ENCODE data around the gene VAV2. TPM values are rescaled to one million over a fixed set of nuclear protein-coding genes. Genes with fewer than 3 reads are reported as not detected.

The VAV2 gene, protein sequence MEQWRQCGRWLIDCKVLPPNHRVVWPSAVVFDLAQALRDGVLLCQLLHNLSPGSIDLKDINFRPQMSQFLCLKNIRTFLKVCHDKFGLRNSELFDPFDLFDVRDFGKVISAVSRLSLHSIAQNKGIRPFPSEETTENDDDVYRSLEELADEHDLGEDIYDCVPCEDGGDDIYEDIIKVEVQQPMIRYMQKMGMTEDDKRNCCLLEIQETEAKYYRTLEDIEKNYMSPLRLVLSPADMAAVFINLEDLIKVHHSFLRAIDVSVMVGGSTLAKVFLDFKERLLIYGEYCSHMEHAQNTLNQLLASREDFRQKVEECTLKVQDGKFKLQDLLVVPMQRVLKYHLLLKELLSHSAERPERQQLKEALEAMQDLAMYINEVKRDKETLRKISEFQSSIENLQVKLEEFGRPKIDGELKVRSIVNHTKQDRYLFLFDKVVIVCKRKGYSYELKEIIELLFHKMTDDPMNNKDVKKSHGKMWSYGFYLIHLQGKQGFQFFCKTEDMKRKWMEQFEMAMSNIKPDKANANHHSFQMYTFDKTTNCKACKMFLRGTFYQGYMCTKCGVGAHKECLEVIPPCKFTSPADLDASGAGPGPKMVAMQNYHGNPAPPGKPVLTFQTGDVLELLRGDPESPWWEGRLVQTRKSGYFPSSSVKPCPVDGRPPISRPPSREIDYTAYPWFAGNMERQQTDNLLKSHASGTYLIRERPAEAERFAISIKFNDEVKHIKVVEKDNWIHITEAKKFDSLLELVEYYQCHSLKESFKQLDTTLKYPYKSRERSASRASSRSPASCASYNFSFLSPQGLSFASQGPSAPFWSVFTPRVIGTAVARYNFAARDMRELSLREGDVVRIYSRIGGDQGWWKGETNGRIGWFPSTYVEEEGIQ
- total RNA-seq: 15.0 and 16.2 TPM in 2 replicates

DNA sequence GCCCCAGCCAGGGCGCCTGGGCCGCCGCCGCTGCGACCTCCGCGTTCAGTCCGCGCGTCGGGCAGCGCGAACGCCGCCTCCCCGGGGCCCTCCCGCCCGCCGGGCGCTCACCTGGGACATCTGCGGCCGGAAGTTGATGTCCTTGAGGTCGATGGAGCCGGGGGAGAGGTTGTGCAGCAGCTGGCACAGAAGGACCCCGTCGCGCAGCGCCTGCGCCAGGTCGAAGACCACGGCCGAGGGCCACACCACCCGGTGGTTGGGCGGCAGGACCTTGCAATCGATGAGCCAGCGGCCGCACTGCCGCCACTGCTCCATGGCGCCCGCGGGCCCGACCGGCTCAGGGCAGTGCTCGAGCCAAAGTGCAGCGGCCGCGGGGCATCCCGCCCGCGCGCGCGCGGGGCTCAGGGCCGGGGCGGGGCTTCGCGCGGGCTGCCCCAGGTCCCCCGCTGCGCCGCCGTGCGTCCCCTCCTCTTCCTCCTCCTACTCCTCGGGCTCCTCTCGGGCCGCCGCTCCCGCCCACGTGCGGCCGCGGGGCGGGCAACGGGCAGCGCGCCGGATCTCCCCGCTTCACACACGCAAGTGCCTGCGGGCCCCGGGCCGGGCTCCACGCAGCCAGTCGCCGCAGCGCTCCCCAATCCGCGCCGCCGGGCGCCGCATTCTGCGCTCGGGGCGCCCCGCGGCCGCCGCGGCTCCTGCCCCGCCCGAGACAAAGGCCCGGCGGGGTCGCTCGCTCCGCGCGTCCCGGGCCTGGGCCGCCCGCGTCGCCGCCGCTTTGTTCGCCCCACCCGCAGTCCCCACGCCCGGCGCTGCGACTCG is at the start of gene VAV2:
VAV2 (minus strand) TSS at position 361 of the 816 bp plus-strand sequence; CDS start at position 315, 46 bp downstream.

DNA sequence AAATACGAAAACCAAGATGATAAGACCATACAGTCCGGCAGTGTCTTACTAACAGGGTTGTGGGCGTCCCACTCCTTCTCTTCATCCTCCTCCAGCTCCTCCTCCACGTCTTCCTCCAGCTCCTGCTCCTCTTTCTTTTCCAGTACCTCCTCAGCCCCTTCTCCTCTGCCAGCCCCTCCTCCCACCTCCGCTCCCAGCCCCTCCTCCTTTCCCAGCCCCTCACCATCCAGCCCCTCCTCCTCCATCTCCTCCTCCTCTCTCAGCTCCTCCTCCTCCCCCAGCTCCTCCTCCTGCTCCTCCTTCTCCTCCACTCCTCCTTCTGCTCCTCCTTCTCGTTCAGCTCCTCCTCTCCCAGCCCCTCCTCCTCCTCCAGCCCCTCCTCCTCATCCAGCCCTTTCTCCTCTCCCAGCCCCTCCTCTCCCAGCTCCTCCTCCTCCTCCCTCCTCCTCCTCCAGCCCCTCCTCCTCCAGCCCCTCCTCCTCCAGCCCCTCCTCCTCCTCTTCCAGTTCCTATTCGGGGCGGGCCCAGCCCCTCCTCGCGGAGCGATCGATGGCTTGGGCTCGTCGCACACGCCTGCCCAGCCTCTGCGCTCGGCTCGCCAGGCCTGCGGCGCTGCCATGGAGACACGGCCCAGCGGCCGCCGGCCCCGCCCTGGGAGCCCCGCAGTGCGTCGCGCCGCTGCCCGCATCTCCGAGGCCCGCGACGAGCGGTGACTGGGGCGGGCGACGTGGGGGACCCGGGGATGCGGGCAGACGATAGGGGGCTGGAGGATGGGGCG is 32.9 kb upstream of the VAV2 start, which contains the start of gene BRD3OS:
BRD3OS (plus strand) TSS at position 654 of the 778 bp plus-strand sequence. CDS start 1,267 bp downstream, outside the sequence.

DNA sequence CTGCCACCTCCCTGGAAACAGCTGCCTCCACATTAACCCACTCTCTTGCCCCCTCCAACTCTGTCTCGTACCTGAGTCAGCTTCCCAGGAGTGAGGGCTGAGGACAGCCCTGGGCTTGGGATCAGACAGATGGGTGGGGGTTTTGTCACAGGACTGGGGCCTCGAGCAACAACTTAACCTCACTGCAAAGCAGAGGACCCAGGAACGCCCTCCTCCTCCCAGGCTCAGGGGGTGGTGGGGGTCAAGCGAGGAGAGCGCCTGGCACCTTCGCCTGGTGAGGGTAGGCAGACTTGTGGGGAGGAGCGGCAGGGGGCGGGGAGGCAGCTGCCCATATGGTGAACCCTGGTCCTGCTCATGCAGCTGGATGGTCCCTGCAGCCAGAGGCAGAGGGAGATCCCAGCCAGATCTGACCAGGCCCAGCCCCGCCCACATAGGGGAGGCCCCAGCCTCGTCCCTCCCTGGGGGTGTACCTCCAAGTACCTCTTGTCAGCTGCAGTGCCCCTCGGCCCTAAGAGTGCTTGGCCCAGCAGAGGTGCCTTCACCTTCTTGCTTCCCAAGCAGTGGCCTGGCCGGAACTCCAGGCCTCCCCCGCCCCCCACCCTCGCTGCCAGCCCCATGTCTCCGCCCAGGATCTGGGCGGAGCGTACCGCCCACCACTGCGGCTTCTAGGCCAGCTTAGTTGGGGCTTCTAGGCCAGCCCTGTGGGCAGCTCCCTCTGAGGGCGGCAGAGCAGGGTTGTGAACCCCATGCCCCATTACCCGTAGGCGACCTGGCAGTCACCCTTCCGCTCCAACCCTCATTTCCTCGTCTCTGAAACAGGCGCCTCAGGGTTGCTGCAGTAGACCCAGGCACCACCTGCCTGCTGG is 254.1 kb downstream of the VAV2 start, which contains the start of gene SARDH:
SARDH (minus strand) TSS at position 579 of the 866 bp plus-strand sequence. CDS start 4,179 bp downstream, outside the sequence.

Other genes starting within 250 kb of the VAV2 start
- gene BRD3OS, start 33.2 kb upstream of the VAV2 start, total RNA-seq: 19.9 and 20.1 TPM in 2 replicates
- gene BRD3, start 75.7 kb upstream of the VAV2 start, total RNA-seq: 5.5 and 9.1 TPM in 2 replicates
- 27.4 and 32.9 TPM in 2 replicates for gene WDR5, start 143.8 kb upstream of the VAV2 start, total RNA-seq
- gene RNU6ATAC, start 172.2 kb upstream of the VAV2 start, total RNA-seq: not detected in 2 replicates